ENCODE measurements around the gene GAB3. TPM values are rescaled to one million over a fixed set of nuclear protein-coding genes. Genes with fewer than 3 reads are reported as not detected.

Gene GAB3
- total RNA-seq, 1 donor from 2014 or later = 7.0 TPM

DNA sequence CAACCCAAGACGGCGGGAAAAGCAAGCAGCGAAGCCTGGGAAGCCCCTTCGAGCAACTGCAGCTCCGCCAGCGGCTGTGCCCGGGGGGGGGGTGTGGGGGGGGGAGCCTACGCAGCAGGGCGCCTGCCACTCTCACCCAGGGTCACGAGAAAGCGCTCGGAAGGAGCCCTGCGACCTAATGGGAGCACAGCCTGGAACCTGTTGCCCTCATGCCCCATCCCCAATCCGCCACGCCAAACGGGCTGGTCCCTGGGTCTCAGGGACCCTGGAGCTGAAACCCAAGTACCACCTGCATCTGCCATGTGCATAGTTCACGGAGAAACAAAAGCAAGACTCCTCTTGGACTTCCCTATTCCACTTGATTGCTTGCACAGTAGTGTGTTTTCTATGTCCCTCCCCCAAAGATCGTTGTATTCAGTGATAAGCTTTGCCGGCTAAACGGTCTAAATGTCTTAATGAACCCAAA, 359 bp upstream of the GAB3 start:
- DNase-seq (ENCODE audit: low spot score) = no peak

DNA sequence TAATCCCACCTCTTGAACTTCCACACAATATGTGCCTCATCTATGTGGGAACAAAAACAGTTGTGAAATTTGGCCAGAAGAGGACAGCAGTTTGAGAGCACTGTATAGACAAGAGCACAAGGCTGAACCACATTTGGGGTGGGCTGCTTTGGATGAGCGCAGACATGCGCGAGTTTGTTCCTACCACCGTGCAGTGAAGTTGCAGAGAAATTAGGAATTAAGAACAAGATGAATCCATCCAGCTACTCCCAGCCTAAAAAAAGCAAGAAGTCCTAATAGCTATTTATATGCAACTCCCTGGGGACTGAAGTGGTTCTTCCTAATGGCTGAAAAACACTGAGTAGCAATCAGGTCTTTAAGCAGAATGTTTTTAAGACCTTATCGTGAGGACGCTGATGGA, 1.0 kb downstream of the GAB3 start:
- DNase-seq (ENCODE audit: low spot score) = no peak

DNA sequence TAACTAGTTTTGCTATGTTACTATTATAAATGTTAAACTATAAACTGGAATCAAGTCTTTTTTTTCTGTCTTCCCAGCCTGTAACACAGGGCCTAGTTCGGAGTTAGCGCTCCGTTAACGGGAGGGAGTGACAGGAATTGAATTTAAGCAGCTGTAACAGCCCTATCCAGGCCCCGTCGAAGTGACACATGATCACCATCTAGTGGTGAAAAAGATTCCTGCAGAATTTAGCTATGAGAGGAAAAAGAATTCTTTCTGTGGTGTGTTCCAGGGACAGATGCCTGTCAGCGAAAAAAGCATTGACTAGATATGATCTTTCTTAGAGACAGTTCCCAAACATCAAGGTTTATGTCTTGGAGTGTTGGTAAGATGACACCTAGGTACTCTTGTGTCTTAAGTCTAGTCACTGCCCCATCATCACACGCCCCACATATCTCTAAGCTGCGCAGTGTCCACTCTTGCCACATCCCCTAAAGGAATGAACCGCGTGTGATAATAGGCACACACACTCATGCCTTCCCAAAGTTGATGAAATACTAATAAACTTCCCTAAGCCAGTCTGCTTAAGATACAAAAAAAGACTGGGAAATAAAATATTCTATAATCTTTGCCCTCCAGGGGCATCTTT, 2.1 kb downstream of the GAB3 start:
- peak; percentile 66 for DNase-seq (ENCODE audit: low spot score)

DNA sequence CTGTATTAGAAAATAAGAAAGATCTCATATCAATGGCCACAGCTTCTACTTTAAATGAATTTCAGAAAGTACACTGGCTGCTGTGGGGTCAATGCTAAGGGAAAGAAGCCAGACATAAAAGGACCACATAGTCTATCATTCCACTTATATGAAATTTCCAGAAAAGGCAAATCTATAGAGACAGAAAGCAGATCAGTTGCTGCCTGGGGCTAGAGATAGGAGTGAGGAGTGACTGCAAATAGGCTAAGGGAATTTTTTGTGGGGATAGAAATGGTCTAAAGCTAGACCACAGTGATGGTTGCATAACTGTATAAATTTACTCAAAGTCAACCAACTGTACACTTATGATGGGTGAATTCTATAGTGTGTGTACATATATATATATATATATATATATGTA, 8.3 kb downstream of the GAB3 start:
- DNase-seq (ENCODE audit: low spot score) = no peak

DNA sequence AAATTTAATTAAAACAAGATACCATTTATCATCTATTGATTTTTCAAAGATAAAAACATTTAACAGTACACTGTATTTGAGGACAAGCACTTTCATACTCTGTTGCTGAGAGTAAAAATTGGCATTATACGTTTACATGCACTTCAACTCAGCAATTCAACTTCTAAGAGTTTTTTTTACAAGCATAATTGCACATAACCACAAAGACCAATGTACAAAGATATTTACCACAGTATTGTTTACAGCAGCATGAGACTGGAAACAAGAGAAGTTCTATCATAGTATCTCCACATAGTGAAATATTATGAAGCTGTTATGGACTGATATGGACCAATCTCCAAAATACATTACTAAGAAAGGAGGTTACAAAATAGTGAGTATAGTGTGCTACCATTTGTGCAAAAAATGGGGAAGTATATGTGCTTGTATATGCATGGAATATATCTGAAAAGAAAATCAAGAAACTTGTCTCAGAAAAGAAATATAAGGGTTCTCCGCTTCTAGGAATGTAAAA, 10.9 kb downstream of the GAB3 start:
- DNase-seq (ENCODE audit: low spot score) = no peak

DNA sequence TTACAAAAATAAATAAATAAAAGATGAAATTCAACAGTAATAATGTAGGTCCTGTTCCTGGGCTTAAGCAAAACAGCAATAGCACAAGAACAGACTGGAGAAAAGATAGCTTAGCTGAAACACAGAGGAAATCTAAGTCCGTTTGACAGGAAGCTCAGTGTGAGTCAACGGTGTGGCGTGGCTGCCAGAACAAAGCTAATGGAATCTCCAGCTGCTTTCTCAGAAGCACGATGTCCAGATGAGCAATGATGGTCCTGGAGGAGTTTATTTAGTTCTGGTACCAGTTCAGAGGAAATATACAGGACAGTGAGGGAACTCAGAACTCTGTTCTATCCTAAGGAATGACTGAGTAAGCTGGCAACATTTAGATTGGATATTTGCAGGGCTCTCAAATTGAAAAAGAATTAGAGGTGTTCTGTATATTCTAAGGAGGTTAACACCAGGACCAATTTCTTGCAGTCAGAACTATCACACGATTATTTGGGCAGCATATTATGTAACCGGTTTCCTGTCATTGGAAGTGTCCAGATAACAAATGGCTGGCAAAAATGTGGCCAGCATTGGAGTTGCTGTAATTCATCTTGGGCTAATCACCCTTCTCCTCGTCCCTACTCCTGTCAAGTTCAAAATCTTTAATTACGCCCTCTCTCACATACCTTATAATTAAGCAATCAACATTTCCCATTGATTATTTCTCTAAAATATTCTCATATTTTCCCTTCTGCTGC, 12.7 kb downstream of the GAB3 start:
- peak; percentile 73 for DNase-seq (ENCODE audit: low spot score)

DNA sequence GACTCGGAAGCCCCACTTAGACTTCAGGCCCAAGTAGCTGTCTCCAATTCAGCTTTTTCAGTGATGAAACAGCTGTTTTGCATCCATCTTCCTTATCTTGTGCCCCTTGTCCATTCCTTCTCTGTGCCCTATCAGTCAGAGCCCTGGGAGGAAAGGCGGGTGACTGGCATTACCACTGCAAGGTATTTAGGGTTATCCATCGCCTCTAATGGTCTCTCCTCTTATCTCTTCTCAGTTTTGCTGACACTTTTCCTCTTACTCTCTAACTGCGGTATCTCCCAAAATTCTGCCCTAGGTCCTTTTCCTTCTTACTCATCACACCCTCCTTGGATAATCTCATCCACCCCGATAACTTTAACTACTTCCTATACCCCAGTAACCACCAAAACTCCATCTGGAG, 13.7 kb downstream of the GAB3 start:
- no peak for DNase-seq (ENCODE audit: low spot score)

DNA sequence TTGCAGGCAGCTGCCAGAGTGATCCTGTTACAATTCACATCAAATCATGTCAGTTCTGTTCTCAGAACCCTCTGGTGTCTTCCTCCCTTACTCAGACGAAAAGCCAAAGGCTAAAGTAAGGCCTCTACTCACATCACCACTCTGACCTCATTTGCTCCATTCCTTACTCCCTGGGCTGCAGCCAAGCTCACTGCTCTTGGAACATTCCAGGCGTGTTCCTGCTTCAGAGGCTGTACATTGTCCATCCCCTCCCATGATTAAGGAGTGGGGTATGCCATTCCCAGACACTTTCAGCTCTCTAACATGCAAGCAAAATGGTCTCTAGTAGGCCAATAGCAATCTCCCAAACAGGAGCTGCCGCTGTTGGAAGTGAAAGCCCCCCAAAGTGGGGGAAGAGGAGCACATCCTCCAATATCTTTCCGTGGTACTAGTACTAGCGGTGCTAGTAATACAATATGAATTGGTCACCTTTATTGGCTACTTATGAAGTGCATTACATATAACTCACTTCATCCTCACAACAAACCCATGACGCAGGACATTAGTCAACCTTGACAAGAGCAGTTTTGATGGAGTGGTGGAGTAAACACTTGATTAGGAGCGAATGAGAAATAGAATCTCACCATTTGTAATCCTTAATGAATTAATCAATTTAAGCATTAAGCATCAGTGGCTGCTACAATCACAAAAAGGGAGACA, 15.0 kb downstream of the GAB3 start:
- peak; percentile 90 for DNase-seq (ENCODE audit: low spot score)

DNA sequence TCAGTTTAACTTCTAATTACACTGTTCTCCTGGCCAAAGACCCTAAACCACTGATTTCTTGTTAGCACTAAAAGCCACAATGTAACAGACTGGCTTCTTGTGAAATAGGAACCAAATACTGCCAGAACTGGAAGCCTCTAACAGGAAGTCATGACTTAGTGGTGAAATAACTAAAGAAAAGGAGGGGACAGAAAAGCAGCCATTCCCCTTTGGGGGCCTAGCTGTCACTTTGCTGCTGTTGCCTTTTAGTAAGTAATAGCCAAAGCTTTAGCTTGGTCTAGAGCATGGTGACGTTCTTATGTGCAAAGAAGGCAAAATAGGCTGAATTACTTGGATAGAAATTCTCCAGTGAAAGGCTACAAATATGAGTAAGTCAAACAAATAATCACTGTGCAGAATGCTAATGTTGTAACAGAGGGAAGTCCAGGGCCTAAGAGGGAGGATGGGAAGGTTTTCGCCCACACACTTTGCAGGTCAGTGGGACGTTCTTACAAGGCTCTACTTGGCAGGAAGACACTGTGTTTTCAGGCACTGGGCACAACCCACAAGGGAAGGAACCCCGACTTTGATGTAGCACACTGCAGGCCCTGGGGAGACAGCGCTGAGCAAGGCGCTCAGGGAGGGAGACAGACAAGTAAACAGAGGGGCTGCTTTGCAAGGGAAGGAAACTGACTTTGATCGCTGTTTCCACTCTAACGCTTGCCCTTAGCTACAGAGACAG, 16.7 kb downstream of the GAB3 start:
- peak; percentile 37 for DNase-seq (ENCODE audit: low spot score)

DNA sequence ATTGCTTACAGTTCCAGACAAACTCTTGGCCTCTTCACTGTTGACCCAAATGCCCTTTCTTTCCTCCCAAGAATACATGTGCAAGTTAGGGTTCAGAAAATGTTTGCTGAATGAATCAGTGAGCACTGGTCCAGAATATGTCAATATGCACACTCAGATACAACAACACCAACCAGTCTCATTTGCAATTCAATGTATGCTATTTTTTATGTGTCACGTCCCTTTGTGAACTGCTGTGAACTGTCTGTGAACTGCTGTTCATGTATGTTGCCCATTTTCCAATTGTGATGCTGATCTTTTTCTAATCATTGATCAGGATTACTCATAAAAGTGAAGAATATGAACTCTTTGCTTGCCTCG, 17.8 kb downstream of the GAB3 start:
- no peak for DNase-seq (ENCODE audit: low spot score)

DNA sequence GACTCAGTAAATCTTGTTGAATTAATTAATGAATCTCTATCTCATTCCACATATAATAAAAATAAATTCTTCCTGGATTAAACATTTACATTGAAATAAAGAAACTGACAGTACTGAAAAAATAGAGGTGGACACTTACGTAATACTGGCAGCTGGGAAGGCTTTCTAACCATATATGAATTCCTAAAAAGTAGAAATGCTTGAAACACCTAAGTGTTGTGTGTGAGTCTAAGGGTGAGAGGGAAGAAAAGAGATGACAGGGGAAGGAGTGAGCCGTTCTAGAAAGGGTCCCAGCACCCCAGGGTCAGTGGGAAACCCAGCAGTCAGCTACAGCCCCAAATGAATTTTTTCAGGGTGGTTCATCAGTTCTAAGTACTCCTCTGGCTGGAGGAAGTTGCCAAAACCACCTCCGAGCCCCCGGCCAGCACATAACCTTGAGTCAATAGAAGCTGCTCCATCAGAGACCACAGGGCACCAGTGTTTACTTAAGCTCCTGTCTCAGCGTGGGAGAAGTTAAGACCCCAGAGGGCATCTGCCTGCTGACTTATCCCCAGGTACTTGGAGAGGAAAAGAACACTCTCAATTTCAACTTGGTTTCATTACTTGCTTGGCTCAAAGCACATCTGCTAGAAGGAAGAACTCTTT, 18.3 kb downstream of the GAB3 start:
- no peak for DNase-seq (ENCODE audit: low spot score)

DNA sequence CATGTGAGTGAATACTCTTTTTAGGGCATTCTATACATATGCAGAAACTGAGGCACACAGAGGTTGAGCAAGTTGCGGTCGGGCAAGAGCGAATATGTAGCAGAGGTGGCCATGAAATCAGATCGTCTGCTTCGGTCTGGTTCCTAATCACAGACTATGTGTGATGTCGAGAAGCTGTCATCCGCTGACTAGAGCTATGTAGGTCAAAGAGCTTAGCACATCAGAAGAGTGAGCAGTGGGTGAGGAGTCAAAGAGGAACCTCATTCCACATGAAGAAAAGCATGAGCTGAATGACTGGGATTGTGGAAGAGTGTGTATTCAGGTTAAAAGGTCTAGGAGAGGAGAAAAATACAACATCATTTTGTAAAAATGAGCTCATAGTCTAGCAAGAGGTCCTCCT, 19.0 kb downstream of the GAB3 start:
- DNase-seq (ENCODE audit: low spot score) = no peak

DNA sequence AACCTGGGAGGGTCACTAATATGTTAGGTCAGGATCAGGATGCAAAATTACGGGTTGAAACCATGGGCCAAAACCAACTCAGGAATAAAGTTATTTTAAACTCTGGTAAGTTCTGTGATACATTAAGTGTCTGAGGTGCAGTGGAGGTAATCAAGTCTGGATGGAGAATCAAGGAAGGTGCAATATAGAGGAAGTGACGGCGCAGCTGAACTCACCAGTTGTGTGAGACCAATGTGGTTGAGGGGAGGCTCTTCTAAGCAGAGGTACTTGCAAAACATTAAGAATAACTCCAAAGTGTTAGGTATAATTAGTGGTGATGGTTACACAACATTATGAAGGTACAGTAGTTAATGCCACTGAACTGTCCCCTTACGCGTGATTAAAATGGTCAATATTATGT, 19.7 kb downstream of the GAB3 start:
- DNase-seq (ENCODE audit: low spot score) = no peak

DNA sequence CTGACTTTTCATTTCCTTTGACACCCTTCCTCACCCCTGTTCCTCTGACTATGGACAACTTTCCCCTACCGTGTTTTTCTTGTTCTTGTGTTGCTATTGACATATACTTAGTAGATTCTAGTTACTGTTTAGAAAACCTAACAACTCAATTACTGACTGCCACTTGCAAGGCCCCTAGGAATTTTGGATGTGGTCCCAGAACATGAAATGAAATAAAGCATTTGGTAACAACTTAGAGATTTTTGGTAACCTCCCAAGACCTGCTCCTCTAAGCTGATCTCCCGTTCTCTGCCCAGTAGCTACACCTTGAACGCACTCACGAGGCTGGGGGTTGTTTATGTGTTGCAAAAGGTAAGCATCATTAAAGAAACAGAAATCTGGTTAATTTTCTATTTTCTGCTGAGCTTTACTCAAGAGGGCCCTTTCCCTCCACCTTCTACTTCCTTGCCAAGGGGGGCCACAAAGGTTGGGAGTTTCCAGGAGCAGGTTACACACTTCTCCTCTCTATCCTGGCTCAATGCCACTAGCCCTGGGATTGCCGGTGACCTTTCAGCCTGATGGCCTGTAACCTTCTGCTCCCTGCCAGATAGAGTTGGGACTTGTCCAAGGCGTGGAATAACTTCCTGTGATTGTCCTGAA, 20.5 kb downstream of the GAB3 start:
- peak; percentile 52 for DNase-seq (ENCODE audit: low spot score)

DNA sequence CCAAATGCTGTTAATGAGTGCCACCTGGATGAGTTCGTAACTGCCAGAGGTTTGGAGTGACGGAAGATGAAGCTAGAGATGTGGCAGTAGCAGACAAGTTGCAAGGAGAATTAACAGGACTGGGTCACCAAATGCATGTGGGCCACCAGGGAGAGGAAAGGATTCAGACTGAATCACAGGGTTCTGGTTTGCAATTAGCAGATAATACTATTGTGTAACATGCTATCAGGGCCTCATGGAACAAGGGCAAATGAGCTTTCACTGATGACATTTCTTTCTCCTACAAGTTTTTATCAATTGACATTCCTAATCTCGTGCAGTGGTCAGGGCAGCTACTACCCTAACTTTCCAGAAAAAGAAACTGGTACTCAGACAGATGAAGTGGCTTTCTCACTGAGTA, 21.4 kb downstream of the GAB3 start:
- DNase-seq (ENCODE audit: low spot score) = no peak

DNA sequence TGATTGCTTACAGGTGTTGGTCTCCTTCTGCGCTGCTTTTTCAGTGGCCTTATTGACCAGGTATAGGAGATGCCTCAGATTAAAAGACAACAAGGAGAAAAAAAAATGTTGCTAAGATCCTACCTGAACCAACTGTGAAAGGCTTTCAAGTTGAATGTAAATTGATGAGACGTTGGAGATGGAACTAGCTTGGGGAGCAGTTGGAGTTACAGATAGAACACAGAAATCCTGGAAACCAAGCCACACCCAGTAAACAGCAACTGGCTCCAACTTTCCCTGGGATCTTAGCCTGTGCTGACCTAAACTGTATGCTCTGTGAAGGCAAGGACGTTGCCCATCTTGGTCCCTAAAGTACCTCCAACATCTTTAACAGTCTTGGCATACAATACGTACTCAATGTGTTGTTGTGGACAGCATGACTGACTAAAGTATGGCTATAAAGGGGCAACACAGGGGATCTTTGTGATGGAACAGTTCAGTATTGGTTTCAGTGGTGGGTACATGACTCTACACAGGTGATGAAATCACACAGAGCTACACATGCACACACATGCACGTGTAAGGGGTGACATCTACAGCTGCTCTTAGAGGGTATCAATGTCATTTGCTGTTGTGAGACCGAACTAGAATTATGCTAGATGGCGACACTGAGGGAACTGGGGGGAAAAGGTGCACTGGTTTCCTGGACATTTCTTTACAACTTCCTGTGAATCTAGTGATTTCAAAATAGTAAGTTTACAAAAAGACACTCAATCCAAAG, 22.3 kb downstream of the GAB3 start:
- DNase-seq (ENCODE audit: low spot score) = no peak

DNA sequence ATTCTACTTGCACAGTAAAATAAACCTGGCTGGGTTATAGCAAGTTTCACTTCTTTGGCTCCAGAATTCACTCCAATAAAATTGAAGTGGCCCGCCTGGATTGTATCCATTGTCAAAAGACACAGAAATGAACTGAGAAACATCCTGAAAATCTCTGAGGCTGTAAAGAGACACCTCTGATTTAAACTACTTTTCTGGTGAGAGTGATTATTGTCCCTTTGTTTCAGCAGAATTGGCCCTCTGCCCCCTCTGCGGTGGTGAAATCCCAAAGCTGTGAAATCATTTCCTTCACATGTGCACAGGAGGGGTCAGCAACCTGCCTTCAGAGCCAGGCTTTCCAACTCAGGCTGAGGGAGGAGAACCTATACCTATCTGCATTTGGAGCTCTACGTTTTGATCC, 23.0 kb downstream of the GAB3 start:
- no peak for DNase-seq (ENCODE audit: low spot score)

DNA sequence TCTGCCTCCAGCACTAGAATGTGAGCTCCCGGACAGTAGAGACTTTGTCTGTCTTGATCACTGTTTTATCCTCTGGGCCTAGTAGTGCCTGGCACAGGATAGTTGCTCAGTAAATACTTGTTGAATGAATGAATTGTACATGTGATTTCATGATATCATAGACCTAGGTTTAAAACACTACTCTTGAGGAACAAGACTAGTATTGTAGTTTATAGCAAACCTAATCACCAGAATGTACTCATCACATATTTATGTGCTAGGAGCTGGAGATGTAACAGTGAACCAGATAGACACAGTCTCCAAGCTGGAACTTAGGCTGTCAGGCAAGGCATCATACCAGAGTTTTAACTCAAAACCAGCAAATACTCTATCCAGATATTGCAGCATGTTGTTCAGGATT, 23.5 kb downstream of the GAB3 start:
- DNase-seq (ENCODE audit: low spot score) = no peak

DNA sequence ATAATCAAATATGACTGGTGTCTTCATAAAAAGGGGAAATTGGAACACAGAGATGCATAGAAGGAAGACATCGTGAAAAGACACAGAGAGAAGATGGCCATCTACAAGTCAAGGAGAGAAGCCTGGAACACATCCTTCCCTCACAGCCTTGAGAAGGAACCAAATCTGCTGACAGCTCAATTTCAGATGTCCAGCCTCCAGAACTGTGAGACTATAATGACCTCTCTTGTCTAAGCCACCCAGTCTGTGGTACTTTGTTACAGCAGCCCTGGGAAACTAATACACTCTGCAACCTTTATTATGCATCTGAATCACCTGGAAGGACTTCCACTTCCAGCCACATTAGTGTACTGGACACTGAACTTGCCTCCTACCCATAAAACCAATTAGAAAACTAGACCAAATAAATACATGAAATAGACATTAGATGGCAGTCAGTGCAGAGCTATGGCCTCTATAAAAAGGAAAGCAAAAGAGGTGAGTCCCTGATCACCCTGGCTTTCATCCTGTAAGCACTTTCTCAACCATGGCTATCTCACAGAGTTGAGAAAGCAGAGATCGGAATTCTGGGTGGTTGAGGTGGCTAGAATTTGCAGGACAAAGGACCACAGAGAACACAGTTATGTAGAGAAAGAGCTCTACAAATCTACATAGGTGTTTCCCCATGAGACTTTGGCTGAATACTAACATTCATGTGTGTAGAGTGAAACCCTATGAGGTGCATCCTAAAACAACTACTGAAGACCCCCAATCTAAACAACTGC, 25.7 kb downstream of the GAB3 start:
- no peak for DNase-seq (ENCODE audit: low spot score)

DNA sequence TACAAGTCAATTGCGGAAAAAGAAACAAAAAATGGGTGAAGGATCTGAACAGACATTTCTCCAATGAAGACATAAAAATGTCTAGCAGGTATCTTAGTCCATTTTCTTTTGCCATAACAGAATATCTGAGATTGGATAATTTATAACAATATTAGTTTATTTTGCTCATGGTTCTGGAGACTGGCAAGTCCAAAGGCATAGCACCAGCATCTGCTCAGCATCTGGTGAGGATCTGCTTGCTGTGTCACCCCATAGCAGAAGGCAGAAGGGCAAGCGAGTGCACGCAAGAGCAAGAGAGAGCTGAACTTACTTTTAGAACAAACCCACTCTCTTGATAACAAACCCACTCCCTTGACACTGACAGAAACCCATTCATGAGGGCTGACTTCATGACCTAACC, 29.7 kb downstream of the GAB3 start:
- DNase-seq (ENCODE audit: low spot score) = no peak
